Gastroesophageal sphincter (tissue), 4 donors: Measurements from ENCODE around the gene CCDC136. TPM values are rescaled to one million over a fixed set of nuclear protein-coding genes. Genes with fewer than 3 reads are reported as not detected.
A peak's percentile ranks its signal among the peaks of the same experiment; 100 is the strongest.

Source experiments
- ATAC-seq: fragments of 150-250 bp; one replicate; pipeline ENCODE4 v1.9.1; 2016; ENCODE audit warnings: mild to moderate bottlenecking, moderate library complexity
- H3K27ac ChIP-seq, 4 donors: fragments of 200-600 bp; sonication (generic) in 3 of 4; 1 replicate in 3 of 4; 2 replicates in 1 of 4; pipeline ENCODE4 v1.5.1; 2016 to 2019
- H3K27me3 ChIP-seq: fragments of 200-600 bp; sonication (generic); one replicate; pipeline ENCODE4 v1.5.1; 2019
- H3K36me3 ChIP-seq, 2 donors: fragments of 200-600 bp; sonication (generic); one replicate each; pipeline ENCODE4 v1.5.1; 2019; ENCODE audit warnings: control low read depth in 1 of 2
- H3K4me1 ChIP-seq, 3 donors: fragments of 200-600 bp; sonication (generic); 1 replicate in 2 of 3; 2 replicates in 1 of 3; pipeline ENCODE4 v1.5.1; 2016 to 2019; ENCODE audit warnings: control low read depth in 2 of 3
- H3K4me3 ChIP-seq, 2 donors: fragments of 200-600 bp; sonication (generic); one replicate each; pipeline ENCODE4 v1.5.1; 2019; ENCODE audit warnings: mild to moderate bottlenecking in 1 of 2, moderate library complexity in 1 of 2
- H3K9me3 ChIP-seq, 3 donors: fragments of 200-600 bp; sonication (generic); one replicate each; pipeline ENCODE4 v1.5.1; 2017 to 2019; ENCODE audit warnings: control low read depth in 2 of 3
- CTCF ChIP-seq, 4 experiments: fragments of 200-600 bp in 2 of 4; fragments of 450-650 bp in 2 of 4; sonication (generic) in 1 of 4; IDR thresholded peaks; one replicate each; pipeline ENCODE4 v1.5.1; 2017 to 2019; ENCODE audit warnings: antibody characterized with exemption in 4 of 4, mild to moderate bottlenecking in 2 of 4, moderate library complexity in 2 of 4
- EP300 ChIP-seq: sonication (generic); formaldehyde crosslinking; IDR thresholded peaks from one replicate; pipeline ENCODE4 v1.6.1; 2017; ENCODE audit warnings: antibody characterized with exemption, mild to moderate bottlenecking
- POLR2A ChIP-seq, 2 donors: fragments of 450-650 bp; IDR thresholded peaks; one replicate each; pipeline ENCODE4 v1.6.1; 2017; ENCODE audit warnings: antibody characterized with exemption in 2 of 2, mild to moderate bottlenecking in 2 of 2, moderate library complexity in 1 of 2
- POLR2AphosphoS5 ChIP-seq: sonication (generic); formaldehyde crosslinking; IDR thresholded peaks from one replicate; pipeline ENCODE4 v1.6.1; 2017; ENCODE audit warnings: antibody characterized with exemption
- WGBS, 2 donors: methylation state at CpG; one replicate each; pipeline ENCODE4 v1.1.5; 2018; ENCODE audit warnings: low coverage in 1 of 2; 5-methylcytosine and 5-hydroxymethylcytosine counted together
- total RNA-seq, 4 donors: library from RNA; depleted of rRNA; stranded (reverse); fragments of >200 nt; gene quantifications; one replicate each; pipeline ENCODE4 v1.1.0, GENCODE V29; 2016

The CCDC136 gene
- total RNA-seq, 4 donors from 2014 or later: 14.5 to 46.9 (median 21.5) TPM

GRCh38 chr7:128839751-128840177, 48.0 kb downstream of the CCDC136 start:
- no peak for ATAC-seq

GRCh38 chr7:128840326-128841170, 48.8 kb downstream of the CCDC136 start:
- no peak overlapping the region for H3K4me3 ChIP-seq
- no peaks in the 10 kb centered on the region for H3K27me3 ChIP-seq
- no peaks in the 10 kb centered on the region for H3K9me3 ChIP-seq
- no peak for ATAC-seq
- H3K36me3 ChIP-seq: peaks cover 0 to 100% of the 10 kb centered on the region in 2 donors
- 59 to 81% methylated on average over 8 to 9 of the region's 23 CpGs for WGBS, 2 donors
- H3K27ac ChIP-seq: peak overlapping the region in 3 of 4 donors; percentile 59 to 96 (median 94)
- peaks cover 0 to 37% (median 13%) of the 10 kb centered on the region in 3 donors for H3K4me1 ChIP-seq
- TF ChIP-seq POLR2AphosphoS5: no peak
- TF ChIP-seq POLR2A (IDR thresholded peaks at IDR 0.05): no peak
- TF ChIP-seq CTCF (IDR thresholded peaks at IDR 0.05): no peak
- no peak for TF ChIP-seq EP300

More at GRCh38 chr7:128839751-128840177, 48.0 kb downstream of the CCDC136 start:
- WGBS, 2 donors: no CpG with 5 or more reads among the region's 13 CpGs
- H3K36me3 ChIP-seq: peaks cover 0 to 100% of the 10 kb centered on the region in 2 donors
- H3K27ac ChIP-seq: peak overlapping the region in 3 of 4 donors; percentile 59 to 96 (median 94)
- no peaks in the 10 kb centered on the region for H3K27me3 ChIP-seq
- peaks cover 0 to 44% (median 18%) of the 10 kb centered on the region in 3 donors for H3K4me1 ChIP-seq
- no peak for TF ChIP-seq POLR2A (IDR thresholded peaks at IDR 0.05)
- no peak for TF ChIP-seq CTCF (IDR thresholded peaks at IDR 0.05)
- TF ChIP-seq POLR2AphosphoS5: no peak
- TF ChIP-seq EP300: no peak
- no peaks in the 10 kb centered on the region for H3K9me3 ChIP-seq
- H3K4me3 ChIP-seq: no peak overlapping the region

- no peaks in the 10 kb centered on the region for H3K27me3 ChIP-seq
- peaks cover 0 to 30% (median 6%) of the 10 kb centered on the region in 3 donors for H3K4me1 ChIP-seq
- no peaks in the 10 kb centered on the region for H3K9me3 ChIP-seq
- ATAC-seq: no peak
- H3K4me3 ChIP-seq: no peak overlapping the region
- TF ChIP-seq EP300 (no peak), POLR2A (IDR thresholded peaks at IDR 0.05) (no peak), CTCF (IDR thresholded peaks at IDR 0.05) (no peak), POLR2AphosphoS5 (no peak)
- H3K36me3 ChIP-seq: peaks cover 0 to 100% of the 10 kb centered on the region in 2 donors
- peak overlapping the region in 3 of 4 donors; percentile 59 to 96 (median 94) for H3K27ac ChIP-seq
- 60% methylated on average over 1 of the region's 17 CpGs; no CpG with 5 or more reads in 1 of the 2 donors for WGBS, 2 donors
These were observed 49.5 kb downstream of the CCDC136 start for GRCh38 chr7:128841171-128841690.

DNA sequence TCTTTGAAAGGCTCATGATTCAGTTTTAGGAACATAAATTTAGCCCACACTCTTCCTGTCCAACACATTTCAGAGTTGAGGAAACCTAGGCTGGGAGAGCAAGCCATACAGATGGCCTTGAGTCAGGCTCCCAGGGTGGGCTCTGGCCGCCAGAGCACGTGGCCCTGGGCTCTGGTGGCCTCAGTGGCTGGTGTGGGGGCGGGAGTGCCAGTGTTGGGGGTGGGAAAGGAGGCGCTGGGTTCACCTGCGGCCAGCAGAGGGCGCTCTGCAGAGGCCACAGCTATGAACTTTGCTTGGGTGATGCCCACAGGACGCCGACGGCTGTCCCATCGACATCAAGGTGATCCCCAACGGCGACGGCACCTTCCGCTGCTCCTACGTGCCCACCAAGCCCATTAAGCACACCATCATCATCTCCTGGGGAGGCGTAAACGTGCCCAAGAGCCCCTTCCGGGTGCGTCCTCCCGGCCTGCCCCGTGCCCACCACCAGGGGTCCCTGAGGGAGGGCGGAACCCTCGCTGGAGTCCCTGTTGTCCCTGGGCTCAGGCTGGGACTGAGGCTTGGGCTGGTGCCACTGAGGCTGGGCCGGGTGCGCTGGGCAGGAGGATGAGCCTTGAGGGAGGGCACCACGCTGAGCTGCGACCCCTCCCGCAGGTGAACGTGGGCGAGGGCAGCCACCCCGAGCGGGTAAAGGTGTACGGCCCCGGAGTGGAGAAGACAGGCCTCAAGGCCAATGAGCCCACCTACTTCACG, 50.3 kb downstream of the CCDC136 start:
- TF ChIP-seq POLR2A (IDR thresholded peaks at IDR 0.05) (no peak), CTCF (IDR thresholded peaks at IDR 0.05) (peak in 3 of 4 experiments; percentile 49 to 87 (median 51))
- H3K9me3 ChIP-seq: no peaks in the 10 kb centered on the region
- no CpG with 5 or more reads among the region's 35 CpGs for WGBS, 2 donors
- H3K27ac ChIP-seq: peak overlapping the region in 3 of 4 donors; percentile 59 to 96 (median 94)
- H3K4me3 ChIP-seq: no peak overlapping the region
- peaks cover 0 to 100% of the 10 kb centered on the region in 2 donors for H3K36me3 ChIP-seq
- H3K4me1 ChIP-seq: peaks cover 0 to 21% (median 0%) of the 10 kb centered on the region in 3 donors
- ATAC-seq: no peak
- no peaks in the 10 kb centered on the region for H3K27me3 ChIP-seq
